Peyer's patch (tissue), 4 donors: ENCODE results near the gene MAML3.

ENCODE experiments used
- CTCF ChIP-seq, 6 experiments: fragments of 450-650 bp in 4 of 6; fragments of 200-600 bp in 2 of 6; sonication (generic) in 1 of 6; IDR thresholded peaks; one replicate each; pipeline ENCODE4 v1.5.1; 2017 to 2019; ENCODE audit warnings: antibody characterized with exemption in 6 of 6, mild to moderate bottlenecking in 3 of 6, moderate library complexity in 1 of 6
- POLR2A ChIP-seq, 2 donors: fragments of 450-650 bp; IDR thresholded peaks; one replicate each; pipeline ENCODE4 v1.5.1; 2017; ENCODE audit warnings: antibody characterized with exemption in 2 of 2, mild to moderate bottlenecking in 2 of 2, moderate library complexity in 2 of 2

- TF ChIP-seq CTCF (IDR thresholded peaks at IDR 0.05) = no peak
- TF ChIP-seq POLR2A (IDR thresholded peaks at IDR 0.05) = no peak
Observed at GRCh38 chr4:139825523-139826014, 328.4 kb downstream of the MAML3 start.
